ENCODE measurements around the gene GAB2.
"Not testable (repeated sequence)": the region's sequence is repeated elsewhere in the genome, so short reads cannot be mapped to it uniquely, and the experiment has no call there.

The GAB2 gene

GRCh38 chr11:78417175-78417887 lies at the start of gene GAB2:
TSS of gene GAB2 (minus strand) at chr11:78417820. CDS start at chr11:78417720, 100 bp downstream.
- no peaks in the 10 kb centered on the region for H3K36me3 ChIP-seq (ENCODE audit: control insufficient read depth, insufficient read depth, low read length)
- H3K9ac ChIP-seq (ENCODE audit: low read length) = peak within 1 kb of the TSS; percentile 49
- H3K4me3 ChIP-seq (ENCODE audit: low read length) = peak within 1 kb of the TSS; percentile 79
- no peaks in the 10 kb centered on the region for H3K27me3 ChIP-seq (ENCODE audit: control insufficient read depth, insufficient read depth, low read length)
- peaks cover 5% of the 10 kb centered on the region for H3K4me1 ChIP-seq (ENCODE audit: control insufficient read depth, insufficient read depth, low read length)
- H3K27ac ChIP-seq (ENCODE audit: low read depth, low read length) = peak within 1 kb of the TSS; percentile 81

- no peaks in the 10 kb centered on the region for H3K4me1 ChIP-seq (ENCODE audit: control insufficient read depth, insufficient read depth, low read length)
- no peaks in the 10 kb centered on the region for H3K27me3 ChIP-seq (ENCODE audit: control insufficient read depth, insufficient read depth, low read length)
- H3K9ac ChIP-seq (ENCODE audit: low read length) = no peak overlapping the region
- no peak overlapping the region for H3K27ac ChIP-seq (ENCODE audit: low read depth, low read length)
- peaks cover 2% of the 10 kb centered on the region for H3K36me3 ChIP-seq (ENCODE audit: control insufficient read depth, insufficient read depth, low read length)
- no peak overlapping the region for H3K4me3 ChIP-seq (ENCODE audit: low read length)
These were observed 49.8 kb upstream of the GAB2 start for GRCh38 chr11:78467370-78467769.

GRCh38 chr11:78465169-78465942 lies 47.7 kb upstream of the GAB2 start:
- no peak overlapping the region for H3K4me3 ChIP-seq (ENCODE audit: low read length)
- H3K27ac ChIP-seq (ENCODE audit: low read depth, low read length) = no peak overlapping the region
- H3K36me3 ChIP-seq (ENCODE audit: control insufficient read depth, insufficient read depth, low read length) = peaks cover 2% of the 10 kb centered on the region
- no peaks in the 10 kb centered on the region for H3K4me1 ChIP-seq (ENCODE audit: control insufficient read depth, insufficient read depth, low read length)
- H3K27me3 ChIP-seq (ENCODE audit: control insufficient read depth, insufficient read depth, low read length) = no peaks in the 10 kb centered on the region
- no peak overlapping the region for H3K9ac ChIP-seq (ENCODE audit: low read length)

GRCh38 chr11:78464787-78465168 lies 47.2 kb upstream of the GAB2 start:
- H3K36me3 ChIP-seq (ENCODE audit: control insufficient read depth, insufficient read depth, low read length); H3K4me3 ChIP-seq (ENCODE audit: low read length); H3K27me3 ChIP-seq (ENCODE audit: control insufficient read depth, insufficient read depth, low read length); H3K4me1 ChIP-seq (ENCODE audit: control insufficient read depth, insufficient read depth, low read length); H3K27ac ChIP-seq (ENCODE audit: low read depth, low read length); H3K9ac ChIP-seq (ENCODE audit: low read length): not testable (repeated sequence)

GRCh38 chr11:78460471-78460870 lies 42.9 kb upstream of the GAB2 start:
- H3K27me3 ChIP-seq (ENCODE audit: control insufficient read depth, insufficient read depth, low read length) = no peaks in the 10 kb centered on the region

GRCh38 chr11:78459738-78460137 lies 42.1 kb upstream of the GAB2 start:
- Histone ChIP-seq H3K27me3 (ENCODE audit: control insufficient read depth, insufficient read depth, low read length) (no peaks in the 10 kb centered on the region), H3K9ac (ENCODE audit: low read length) (no peak overlapping the region), H3K4me1 (ENCODE audit: control insufficient read depth, insufficient read depth, low read length) (no peaks in the 10 kb centered on the region), H3K27ac (ENCODE audit: low read depth, low read length) (no peak overlapping the region), H3K36me3 (ENCODE audit: control insufficient read depth, insufficient read depth, low read length) (no peaks in the 10 kb centered on the region), H3K4me3 (ENCODE audit: low read length) (no peak overlapping the region)

More at GRCh38 chr11:78460471-78460870, 42.9 kb upstream of the GAB2 start:
- no peaks in the 10 kb centered on the region for H3K4me1 ChIP-seq (ENCODE audit: control insufficient read depth, insufficient read depth, low read length)
- H3K36me3 ChIP-seq (ENCODE audit: control insufficient read depth, insufficient read depth, low read length) = peaks cover 2% of the 10 kb centered on the region
- H3K27ac ChIP-seq (ENCODE audit: low read depth, low read length) = no peak overlapping the region
- H3K9ac ChIP-seq (ENCODE audit: low read length) = no peak overlapping the region
- H3K4me3 ChIP-seq (ENCODE audit: low read length) = no peak overlapping the region

GRCh38 chr11:78457448-78457847 lies 39.8 kb upstream of the GAB2 start:
- no peak overlapping the region for H3K4me3 ChIP-seq (ENCODE audit: low read length)
- no peak overlapping the region for H3K9ac ChIP-seq (ENCODE audit: low read length)
- no peaks in the 10 kb centered on the region for H3K27me3 ChIP-seq (ENCODE audit: control insufficient read depth, insufficient read depth, low read length)
- H3K4me1 ChIP-seq (ENCODE audit: control insufficient read depth, insufficient read depth, low read length) = no peaks in the 10 kb centered on the region
- no peak overlapping the region for H3K27ac ChIP-seq (ENCODE audit: low read depth, low read length)
- no peaks in the 10 kb centered on the region for H3K36me3 ChIP-seq (ENCODE audit: control insufficient read depth, insufficient read depth, low read length)

- H3K27me3 ChIP-seq (ENCODE audit: control insufficient read depth, insufficient read depth, low read length) = no peaks in the 10 kb centered on the region
These were observed 35.7 kb upstream of the GAB2 start for GRCh38 chr11:78453140-78453935.

GRCh38 chr11:78451371-78452150 lies 33.9 kb upstream of the GAB2 start:
- H3K27ac ChIP-seq (ENCODE audit: low read depth, low read length) = no peak overlapping the region
- no peak overlapping the region for H3K4me3 ChIP-seq (ENCODE audit: low read length)
- no peaks in the 10 kb centered on the region for H3K27me3 ChIP-seq (ENCODE audit: control insufficient read depth, insufficient read depth, low read length)
- no peaks in the 10 kb centered on the region for H3K36me3 ChIP-seq (ENCODE audit: control insufficient read depth, insufficient read depth, low read length)
- no peaks in the 10 kb centered on the region for H3K4me1 ChIP-seq (ENCODE audit: control insufficient read depth, insufficient read depth, low read length)
- no peak overlapping the region for H3K9ac ChIP-seq (ENCODE audit: low read length)

More at GRCh38 chr11:78453140-78453935, 35.7 kb upstream of the GAB2 start:
- Histone ChIP-seq H3K4me3 (ENCODE audit: low read length) (no peak overlapping the region), H3K27ac (ENCODE audit: low read depth, low read length) (no peak overlapping the region), H3K36me3 (ENCODE audit: control insufficient read depth, insufficient read depth, low read length) (no peaks in the 10 kb centered on the region), H3K9ac (ENCODE audit: low read length) (no peak overlapping the region), H3K4me1 (ENCODE audit: control insufficient read depth, insufficient read depth, low read length) (no peaks in the 10 kb centered on the region)

- no peak overlapping the region for H3K9ac ChIP-seq (ENCODE audit: low read length)
- no peak overlapping the region for H3K27ac ChIP-seq (ENCODE audit: low read depth, low read length)
- no peaks in the 10 kb centered on the region for H3K36me3 ChIP-seq (ENCODE audit: control insufficient read depth, insufficient read depth, low read length)
- H3K27me3 ChIP-seq (ENCODE audit: control insufficient read depth, insufficient read depth, low read length) = no peaks in the 10 kb centered on the region
- no peaks in the 10 kb centered on the region for H3K4me1 ChIP-seq (ENCODE audit: control insufficient read depth, insufficient read depth, low read length)
- H3K4me3 ChIP-seq (ENCODE audit: low read length) = no peak overlapping the region
These were observed 33.2 kb upstream of the GAB2 start for GRCh38 chr11:78450866-78451265.

GRCh38 chr11:78449866-78450265 lies 32.2 kb upstream of the GAB2 start:
- no peaks in the 10 kb centered on the region for H3K4me1 ChIP-seq (ENCODE audit: control insufficient read depth, insufficient read depth, low read length)
- H3K27me3 ChIP-seq (ENCODE audit: control insufficient read depth, insufficient read depth, low read length) = no peaks in the 10 kb centered on the region
- H3K4me3 ChIP-seq (ENCODE audit: low read length) = no peak overlapping the region
- no peak overlapping the region for H3K27ac ChIP-seq (ENCODE audit: low read depth, low read length)
- no peak overlapping the region for H3K9ac ChIP-seq (ENCODE audit: low read length)
- no peaks in the 10 kb centered on the region for H3K36me3 ChIP-seq (ENCODE audit: control insufficient read depth, insufficient read depth, low read length)

- H3K4me1 ChIP-seq (ENCODE audit: control insufficient read depth, insufficient read depth, low read length) = no peaks in the 10 kb centered on the region
- no peaks in the 10 kb centered on the region for H3K36me3 ChIP-seq (ENCODE audit: control insufficient read depth, insufficient read depth, low read length)
- no peak overlapping the region for H3K9ac ChIP-seq (ENCODE audit: low read length)
- no peak overlapping the region for H3K4me3 ChIP-seq (ENCODE audit: low read length)
- H3K27ac ChIP-seq (ENCODE audit: low read depth, low read length) = no peak overlapping the region
- H3K27me3 ChIP-seq (ENCODE audit: control insufficient read depth, insufficient read depth, low read length) = no peaks in the 10 kb centered on the region
These were observed 28.6 kb upstream of the GAB2 start for GRCh38 chr11:78446210-78446609.
